H1 (cell line): Measurements from ENCODE around the gene SHROOM2. TPM values are rescaled to one million over a fixed set of nuclear protein-coding genes. Genes with fewer than 3 reads are reported as not detected.

Experiments used
- CTCF ChIA-PET: fragments of 300-600 bp; sonication (Branson Sonifier 250); formaldehyde crosslinking; loops from one replicate; lab custom pipeline; 2021; ENCODE audit not compliant: partially characterized antibody; lab: Charles Lee
- POLR2A ChIA-PET: fragments of 300-600 bp; sonication (Branson Sonifier 250); formaldehyde crosslinking; loops from one replicate; lab custom pipeline; 2021; ENCODE audit warnings: inconsistent platforms; ENCODE audit not compliant: partially characterized antibody; lab: Charles Lee
- DNase-seq, 2 experiments: peaks; one replicate each; pipeline versions ENCODE4 v3.0.0 to v3.0.0-alpha.2; 2010 to 2022; ENCODE audit warnings: low spot score in 2 of 2, low read depth in 1 of 2, mixed read lengths in 1 of 2
- FAIRE-seq: peaks from 2 replicates; lab custom pipeline; 2011; peaks lifted over from hg19 to GRCh38; lab: Jason Lieb, UNC
- H2AFZ ChIP-seq: 2 replicates; pipeline ENCODE4 v1.8.1; 2012; ENCODE audit warnings: low read length, inconsistent platforms
- H2AK5ac ChIP-seq: 2 replicates; pipeline ENCODE4 v1.6.1; 2013; ENCODE audit warnings: low read depth, low read length
- H2BK120ac ChIP-seq: replicated peaks from 2 replicates; pipeline ENCODE3; 2013; ENCODE audit warnings: low read depth, low read length, inconsistent platforms
- H2BK12ac ChIP-seq: 2 replicates; pipeline ENCODE4 v1.6.1; 2013; ENCODE audit warnings: low read depth, low read length
- H2BK15ac ChIP-seq: 2 replicates; pipeline ENCODE4 v1.6.1; 2013; ENCODE audit warnings: low read length
- H2BK20ac ChIP-seq: 2 replicates; pipeline ENCODE4 v1.6.1; 2013; ENCODE audit warnings: low read length
- H2BK5ac ChIP-seq: 2 replicates; pipeline ENCODE4 v1.6.1; 2013; ENCODE audit warnings: low read depth, low read length
- H3K14ac ChIP-seq: 2 replicates; pipeline ENCODE4 v1.6.1; 2013; ENCODE audit warnings: inconsistent platforms; ENCODE audit not compliant: insufficient read length
- H3K18ac ChIP-seq: 2 replicates; pipeline ENCODE4 v1.6.1; 2013; ENCODE audit warnings: low read length; ENCODE audit errors: extremely low read depth
- H3K23ac ChIP-seq: 2 replicates; pipeline ENCODE4 v1.6.1; 2013; ENCODE audit warnings: inconsistent platforms; ENCODE audit not compliant: insufficient read length
- H3K23me2 ChIP-seq: 2 replicates; pipeline ENCODE4 v1.6.1; 2013; ENCODE audit warnings: low read depth, low read length
- H3K27ac ChIP-seq: 2 replicates; pipeline ENCODE4 v1.6.1; 2011; ENCODE audit warnings: low read depth, low read length, inconsistent platforms
- H3K27me3 ChIP-seq, 4 experiments: replicated peaks in 1 of 4; 1 replicate in 1 of 4; 2 replicates in 3 of 4; pipeline versions ENCODE4 v1.6.1 to v1.8.1; 2011 to 2013; ENCODE audit warnings: low read length in 3 of 4, mild to moderate bottlenecking in 3 of 4, inconsistent platforms in 2 of 4, mixed read lengths in 2 of 4, moderate library complexity in 1 of 4; ENCODE audit not compliant: control insufficient read depth in 3 of 4, insufficient read depth in 3 of 4; ENCODE audit errors: extremely low read depth in 1 of 4
- H3K36me3 ChIP-seq, 4 experiments: 2 replicates each; pipeline versions ENCODE4 v1.6.1 to v1.8.1; 2011 to 2013; ENCODE audit warnings: mild to moderate bottlenecking in 4 of 4, low read length in 3 of 4, moderate library complexity in 2 of 4, control low read depth in 1 of 4, inconsistent platforms in 1 of 4; ENCODE audit not compliant: insufficient read depth in 4 of 4, control insufficient read depth in 2 of 4
- H3K4ac ChIP-seq: replicated peaks from 2 replicates; pipeline ENCODE3; 2013; ENCODE audit warnings: low read length, low read depth, mixed read lengths, inconsistent platforms; ENCODE audit not compliant: insufficient read length
- H3K4me1 ChIP-seq, 4 experiments: replicated peaks in 1 of 4; 1 replicate in 1 of 4; 2 replicates in 3 of 4; pipeline versions ENCODE4 v1.6.1 to v1.8.1; 2011 to 2013; ENCODE audit warnings: low read length in 3 of 4, inconsistent platforms in 2 of 4, mixed read lengths in 1 of 4; ENCODE audit not compliant: insufficient read depth in 4 of 4, control insufficient read depth in 3 of 4
- H3K4me2 ChIP-seq, 2 experiments: 2 replicates each; pipeline versions ENCODE4 v1.6.1 to v1.8.1; 2011 to 2013; ENCODE audit warnings: low read depth in 2 of 2, low read length in 2 of 2, control low read depth in 1 of 2, inconsistent platforms in 1 of 2, mild to moderate bottlenecking in 1 of 2; ENCODE audit not compliant: insufficient read depth in 1 of 2
- H3K4me3 ChIP-seq, 4 experiments: fragments of 200-600, 300-600 bp in 1 of 4; sonication (generic), shearing (Covaris generic), sonication (Bioruptor Twin) in 1 of 4; 2 replicates each; pipeline versions ENCODE4 v1.5.1 to v1.8.1; 2011 to 2016; ENCODE audit warnings: low read length in 4 of 4, low read depth in 3 of 4, control low read depth in 2 of 4, inconsistent platforms in 2 of 4, mild to moderate bottlenecking in 2 of 4, mixed read lengths in 1 of 4, moderate library complexity in 1 of 4; ENCODE audit not compliant: insufficient read depth in 2 of 4; ENCODE audit errors: extremely low read depth in 1 of 4
- H3K56ac ChIP-seq: replicated peaks from 2 replicates; pipeline ENCODE3; 2013; ENCODE audit warnings: low read depth, mild to moderate bottlenecking, mixed read lengths, low read length, inconsistent platforms; ENCODE audit not compliant: insufficient read length
- H3K79me1 ChIP-seq: 2 replicates; pipeline ENCODE4 v1.6.1; 2013; ENCODE audit warnings: low read depth, low read length, control low read depth
- H3K79me2 ChIP-seq, 2 experiments: 2 replicates each; pipeline versions ENCODE4 v1.6.1 to v1.8.1; 2012 to 2013; ENCODE audit warnings: low read length in 2 of 2, mild to moderate bottlenecking in 2 of 2, inconsistent platforms in 1 of 2; ENCODE audit not compliant: insufficient read depth in 2 of 2, control insufficient read depth in 1 of 2
- H3K9ac ChIP-seq, 4 experiments: replicated peaks in 1 of 4; 1 replicate in 1 of 4; 2 replicates in 3 of 4; pipeline versions ENCODE4 v1.6.1 to v1.8.1; 2011 to 2013; ENCODE audit warnings: low read depth in 3 of 4, low read length in 3 of 4, control low read depth in 2 of 4, mild to moderate bottlenecking in 2 of 4, moderate library complexity in 2 of 4, inconsistent platforms in 1 of 4; ENCODE audit errors: extremely low read depth in 1 of 4
- H3K9me3 ChIP-seq, 2 experiments: 2 replicates each; pipeline versions ENCODE4 v1.6.1 to v1.8.1; 2012 to 2013; ENCODE audit warnings: mild to moderate bottlenecking in 2 of 2, moderate library complexity in 2 of 2, control low read depth in 1 of 2, inconsistent platforms in 1 of 2, low read depth in 1 of 2, low read length in 1 of 2, mixed read lengths in 1 of 2; ENCODE audit not compliant: insufficient read depth in 2 of 2
- H4K20me1 ChIP-seq, 2 experiments: replicated peaks in 1 of 2; 2 replicates each; pipeline versions ENCODE3 to v1.8.1; 2011 to 2013; ENCODE audit warnings: inconsistent platforms in 2 of 2, low read length in 2 of 2, mild to moderate bottlenecking in 1 of 2; ENCODE audit not compliant: insufficient read depth in 2 of 2, control insufficient read depth in 1 of 2
- H4K5ac ChIP-seq: 2 replicates; pipeline ENCODE4 v1.6.1; 2013; ENCODE audit warnings: low read length, low read depth, mixed read lengths, inconsistent platforms; ENCODE audit not compliant: insufficient read length
- H4K8ac ChIP-seq: 2 replicates; pipeline ENCODE4 v1.8.0; 2013; ENCODE audit warnings: mild to moderate bottlenecking, moderate library complexity, low read length, inconsistent platforms; ENCODE audit not compliant: insufficient read depth; ENCODE audit errors: extremely low read depth
- H4K91ac ChIP-seq: replicated peaks from 2 replicates; pipeline ENCODE3; 2013; ENCODE audit warnings: low read length, mixed read lengths, inconsistent platforms; ENCODE audit not compliant: insufficient read length
- CBX5 ChIP-seq: fragments of 300-800, 300-1000 bp; sonication (generic); IDR thresholded peaks from 2 replicates; pipeline ENCODE4 v1.7.1; 2016; ENCODE audit warnings: antibody characterized with exemption, low read length, low read depth
- CHD2 ChIP-seq: IDR thresholded peaks from 2 replicates; pipeline ENCODE4 v1.6.1; 2012; ENCODE audit warnings: low read length, improper control_type of control experiment
- GABPA ChIP-seq: IDR thresholded peaks from 2 replicates; pipeline ENCODE4 v1.6.1; 2011; ENCODE audit warnings: mild to moderate bottlenecking, low read length, moderate library complexity, borderline replicate concordance; ENCODE audit not compliant: insufficient read depth
- HDAC6 ChIP-seq: IDR thresholded peaks from one replicate; pipeline ENCODE4 v1.7.1; 2012; ENCODE audit warnings: low read depth, mild to moderate bottlenecking, inconsistent platforms, low read length, moderate library complexity
- POLR2A ChIP-seq, 2 experiments: IDR thresholded peaks; 1 replicate in 1 of 2; 2 replicates in 1 of 2; pipeline ENCODE4 v1.6.1; 2011; ENCODE audit warnings: low read depth in 2 of 2, low read length in 2 of 2, mild to moderate bottlenecking in 2 of 2; ENCODE audit errors: control extremely low read depth in 1 of 2
- POLR2AphosphoS5 ChIP-seq: IDR thresholded peaks from 2 replicates; pipeline ENCODE4 v1.6.1; 2011; ENCODE audit warnings: low read depth, low read length
- RFX5 ChIP-seq: IDR thresholded peaks from 2 replicates; pipeline ENCODE4 v1.6.1; 2011; ENCODE audit warnings: low read depth, low read length, improper control_type of control experiment, borderline replicate concordance
- SAP30 ChIP-seq: fragments of 300-600 bp; sonication (generic); IDR thresholded peaks from 2 replicates; pipeline ENCODE4 v1.7.1; 2012; ENCODE audit warnings: low read length, moderate library complexity, mild to moderate bottlenecking, inconsistent platforms; ENCODE audit not compliant: insufficient read depth, insufficient replicate concordance
- SP4 ChIP-seq: IDR thresholded peaks from 2 replicates; pipeline ENCODE4 v1.6.1; 2012; ENCODE audit warnings: low read length, inconsistent platforms
- TAF1 ChIP-seq: IDR thresholded peaks from 2 replicates; pipeline ENCODE4 v1.6.1; 2011; ENCODE audit warnings: mild to moderate bottlenecking, low read depth, low read length
- TCF12 ChIP-seq: IDR thresholded peaks from 2 replicates; pipeline ENCODE4 v1.6.1; 2011; ENCODE audit warnings: low read depth, mild to moderate bottlenecking, low read length
- USF2 ChIP-seq: IDR thresholded peaks from 2 replicates; pipeline ENCODE4 v1.6.1; 2011; ENCODE audit warnings: low read length, improper control_type of control experiment
- WGBS, 2 experiments: shearing (Covaris generic) in 1 of 2; methylation state at CpG; one replicate each; pipeline versions ENCODE4 v1.1.6 to v1.1.7; 2013 to 2015; ENCODE audit warnings: low lambda C conversion rate in 2 of 2, mixed read lengths in 2 of 2, inconsistent platforms in 1 of 2, low coverage in 1 of 2, missing lambda C conversion rate in 1 of 2; ENCODE audit not compliant: insufficient replicate concordance in 2 of 2, insufficient coverage in 1 of 2, insufficient read length in 1 of 2; ENCODE audit errors: extremely low coverage in 1 of 2, missing lambda C conversion rate in 1 of 2; 5-methylcytosine and 5-hydroxymethylcytosine counted together
- polyA plus RNA-seq, 7 experiments: library from polyadenylated mRNA; depleted of rRNA in 3 of 7; stranded (reverse) in 5 of 7; unstranded in 2 of 7; fragments of >200 nt in 5 of 7; fragments of 200-250 nt in 2 of 7; gene quantifications; 1 replicate in 5 of 7; 2 replicates in 1 of 7; 4 replicates in 1 of 7; pipeline versions ENCODE4 v1.2.1 to v1.2.3, GENCODE V29; 2011 to 2013; ENCODE audit warnings: missing spikeins in 2 of 7, mixed read lengths in 2 of 7
- total RNA-seq: library from RNA; stranded (reverse); fragmentation: NEBNext Ultra II Directional; extraction: Animal tissue kit (Norgen Biotek cat#: 25700); gene quantifications from 2 replicates; pipeline ENCODE4 v1.2.1, GENCODE V29; 2021

The SHROOM2 gene
- total and polyA plus RNA-seq, 2 of the 8 experiments (the other 6 are each of a cell fraction or from before 2014, with no cell fraction given): 3.4 to 14.2 TPM

DNA sequence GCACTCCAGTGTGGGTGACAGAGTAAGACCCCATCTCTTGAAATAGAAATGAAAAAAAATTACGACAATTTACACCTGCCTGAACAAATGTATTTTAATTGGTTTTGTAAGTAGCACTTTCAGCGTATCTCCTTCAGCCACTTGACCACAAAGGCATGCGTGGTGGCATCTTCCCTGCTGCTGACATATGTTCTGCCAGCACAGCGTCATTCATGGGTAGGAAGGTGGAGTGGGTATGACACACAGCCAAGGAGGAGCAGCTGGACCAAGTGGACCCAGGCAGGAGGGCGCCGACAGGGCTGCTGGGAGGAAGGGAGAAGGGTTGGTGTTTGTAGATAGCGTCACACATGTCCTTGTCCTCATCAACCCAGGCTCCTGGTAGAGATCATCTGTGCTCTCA is 152.3 kb downstream of the SHROOM2 start:
- ChIA-PET CTCF (no interaction called here), POLR2A (no interaction called here)
- no peak overlapping the region for H2AK5ac ChIP-seq
- H3K4me2 ChIP-seq: no peak overlapping the region
- H3K4me3 ChIP-seq: no peak overlapping the region
- FAIRE-seq (no peak), DNase-seq (no peak)
- no peaks in the 10 kb centered on the region for H3K23me2 ChIP-seq
- no peak overlapping the region for H3K56ac ChIP-seq
- whole genome bisulfite sequencing, 2 experiments: 83% methylated on average over 7 of the region's 7 CpGs; no CpG with 5 or more reads in 1 of the 2 experiments
- H4K8ac ChIP-seq: no peak overlapping the region
- H2BK15ac ChIP-seq: no peak overlapping the region
- no peak overlapping the region for H2BK20ac ChIP-seq
- peaks cover 0 to 18% (median 3%) of the 10 kb centered on the region in 4 experiments; a peak in 5 of 8 replicates for H3K36me3 ChIP-seq
- H3K79me1 ChIP-seq: no peaks in the 10 kb centered on the region
- H4K91ac ChIP-seq: no peak overlapping the region
- no peaks in the 10 kb centered on the region for H3K27me3 ChIP-seq
- no peak overlapping the region for H3K23ac ChIP-seq
- H3K79me2 ChIP-seq: no peaks in the 10 kb centered on the region
- H3K9ac ChIP-seq: no peak overlapping the region
- no peak overlapping the region for H2BK12ac ChIP-seq
- no peak overlapping the region for H2AFZ ChIP-seq
- no peak overlapping the region for H2BK120ac ChIP-seq
- no peak overlapping the region for H3K27ac ChIP-seq
- no peak overlapping the region for H3K14ac ChIP-seq
- H3K4me1 ChIP-seq: 0 out of 7 replicates have a peak, but pooled peaks cover 0 to under 1% (median 0%) of the 10 kb centered on the region in 4 experiments
- H3K18ac ChIP-seq: no peak overlapping the region
- no peak overlapping the region for H3K4ac ChIP-seq
- H4K5ac ChIP-seq: no peak overlapping the region
- no peaks in the 10 kb centered on the region for H3K9me3 ChIP-seq
- no peak overlapping the region for H2BK5ac ChIP-seq
- H4K20me1 ChIP-seq: no peaks in the 10 kb centered on the region
- TF ChIP-seq GABPA: no peak
- TF ChIP-seq POLR2A (IDR thresholded peaks at IDR 0.05; ENCODE audit: control extremely low read depth in 1 of 2, low read depth in 2 of 2, low read length in 2 of 2): no peak
- no peak for TF ChIP-seq RFX5
- no peak for TF ChIP-seq SAP30
- no peak for TF ChIP-seq CHD2
- no peak for TF ChIP-seq SP4
- TF ChIP-seq TAF1: no peak
- no peak for TF ChIP-seq HDAC6
- TF ChIP-seq USF2: no peak
- no peak for TF ChIP-seq CBX5
- TF ChIP-seq POLR2AphosphoS5: no peak
- TF ChIP-seq TCF12: no peak
